Measurements from ENCODE around the gene SLC25A22. TPM values are rescaled to one million over a fixed set of nuclear protein-coding genes. Genes with fewer than 3 reads are reported as not detected.

SLC25A22 gene
- total RNA-seq, 2 donors from 2014 or later = 10.7 to 16.9 TPM

DNA sequence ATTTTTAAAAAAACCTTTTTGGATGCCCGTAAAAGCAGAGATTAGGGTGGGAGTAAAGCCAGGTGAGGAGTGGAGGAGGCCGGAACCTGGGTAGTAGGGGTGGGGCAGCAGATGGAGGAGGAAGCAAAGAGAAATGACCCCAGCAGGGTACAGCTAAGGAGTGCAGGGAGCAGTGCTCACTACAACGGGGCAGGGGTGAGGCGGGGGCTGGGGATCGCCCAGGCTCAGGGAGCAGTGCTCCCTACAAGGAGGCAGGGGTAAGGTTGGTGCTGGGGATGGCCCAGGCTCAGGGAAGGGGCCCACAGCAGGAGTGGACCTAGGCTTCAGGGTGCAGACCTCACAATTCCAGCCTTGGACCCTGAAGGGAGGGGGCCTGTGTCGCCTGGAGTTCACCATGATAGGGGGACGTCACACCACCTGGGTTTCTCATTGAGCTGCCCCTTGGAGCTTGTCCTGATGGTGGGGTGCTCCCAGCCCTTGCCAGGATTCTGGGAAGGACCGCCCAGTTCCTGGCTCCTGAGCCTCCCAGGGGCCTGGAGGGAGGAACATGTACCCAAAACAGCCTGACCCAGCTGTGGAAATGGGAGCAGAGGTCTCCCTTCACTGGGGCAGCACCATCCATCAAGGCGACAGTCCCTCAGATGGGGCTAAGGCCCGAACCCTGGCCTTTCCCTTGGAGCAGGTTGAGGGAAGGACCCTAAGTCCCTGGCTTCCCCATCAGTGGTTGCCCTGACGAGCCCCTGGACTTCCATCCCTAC, 17.8 kb upstream of the SLC25A22 start:
- ATAC-seq (ENCODE audit: insufficient number of reproducible peaks, low FRiP score, low read depth) (no peak), DNase-seq (ENCODE audit: low spot score) (no peak)
- Histone ChIP-seq H3K36me3 (peaks cover 30% of the 10 kb centered on the region), H3K27ac (no peak overlapping the region), H3K27me3 (replicated peaks; ENCODE audit: insufficient read depth) (no peaks in the 10 kb centered on the region), H3K9me3 (no peaks in the 10 kb centered on the region), H3K4me3 (no peak overlapping the region), H3K4me1 (ENCODE audit: control insufficient read depth in 1 of 2, low read depth in 2 of 2) (peaks cover 15 to 24% of the 10 kb centered on the region in 2 donors)
- TF ChIP-seq, protein P1, sequence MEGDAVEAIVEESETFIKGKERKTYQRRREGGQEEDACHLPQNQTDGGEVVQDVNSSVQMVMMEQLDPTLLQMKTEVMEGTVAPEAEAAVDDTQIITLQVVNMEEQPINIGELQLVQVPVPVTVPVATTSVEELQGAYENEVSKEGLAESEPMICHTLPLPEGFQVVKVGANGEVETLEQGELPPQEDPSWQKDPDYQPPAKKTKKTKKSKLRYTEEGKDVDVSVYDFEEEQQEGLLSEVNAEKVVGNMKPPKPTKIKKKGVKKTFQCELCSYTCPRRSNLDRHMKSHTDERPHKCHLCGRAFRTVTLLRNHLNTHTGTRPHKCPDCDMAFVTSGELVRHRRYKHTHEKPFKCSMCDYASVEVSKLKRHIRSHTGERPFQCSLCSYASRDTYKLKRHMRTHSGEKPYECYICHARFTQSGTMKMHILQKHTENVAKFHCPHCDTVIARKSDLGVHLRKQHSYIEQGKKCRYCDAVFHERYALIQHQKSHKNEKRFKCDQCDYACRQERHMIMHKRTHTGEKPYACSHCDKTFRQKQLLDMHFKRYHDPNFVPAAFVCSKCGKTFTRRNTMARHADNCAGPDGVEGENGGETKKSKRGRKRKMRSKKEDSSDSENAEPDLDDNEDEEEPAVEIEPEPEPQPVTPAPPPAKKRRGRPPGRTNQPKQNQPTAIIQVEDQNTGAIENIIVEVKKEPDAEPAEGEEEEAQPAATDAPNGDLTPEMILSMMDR (IDR thresholded peaks at IDR 0.05) = no peak

DNA sequence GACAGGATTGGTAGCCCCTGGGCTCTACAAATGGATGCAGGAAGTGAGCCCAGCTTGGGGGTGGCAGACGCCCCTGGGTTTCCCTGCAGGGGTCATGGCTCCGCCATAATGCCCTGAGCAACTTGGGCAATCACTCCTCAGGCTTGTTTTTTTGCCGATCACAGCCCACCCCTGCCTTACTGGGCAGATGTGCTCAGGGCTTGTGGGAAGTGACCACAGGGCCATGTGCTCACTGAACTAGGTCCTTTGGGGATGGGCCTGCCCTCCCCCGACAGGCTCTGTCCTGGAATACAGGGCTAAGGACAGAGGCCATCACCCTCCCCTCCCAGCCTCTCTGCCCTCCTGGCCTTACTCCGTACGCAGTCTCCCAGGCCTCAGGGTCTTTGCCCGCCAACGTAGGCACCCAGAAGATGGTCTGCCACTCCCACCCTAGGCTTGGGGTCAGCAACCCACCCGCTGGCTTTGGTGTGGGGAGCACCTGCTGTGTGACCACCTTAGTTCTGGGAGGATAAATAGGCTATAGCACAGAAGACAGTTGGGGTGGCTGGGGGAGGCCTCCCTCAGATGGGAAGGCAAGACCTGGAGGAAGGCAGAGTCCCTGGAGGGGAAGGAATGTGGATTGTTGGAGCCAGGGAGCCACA, 15.5 kb upstream of the SLC25A22 start:
- TF ChIP-seq, protein P1 (IDR thresholded peaks at IDR 0.05) = no peak
- H3K36me3 ChIP-seq = peaks cover 30% of the 10 kb centered on the region
- peaks cover 11 to 25% of the 10 kb centered on the region in 2 donors for H3K4me1 ChIP-seq (ENCODE audit: control insufficient read depth in 1 of 2, low read depth in 2 of 2)
- H3K27ac ChIP-seq = no peak overlapping the region
- DNase-seq (ENCODE audit: low spot score) = no peak
- H3K4me3 ChIP-seq = no peak overlapping the region
- no peaks in the 10 kb centered on the region for H3K9me3 ChIP-seq
- no peak for ATAC-seq (ENCODE audit: insufficient number of reproducible peaks, low FRiP score, low read depth)
- H3K27me3 ChIP-seq (replicated peaks; ENCODE audit: insufficient read depth) = no peaks in the 10 kb centered on the region

DNA sequence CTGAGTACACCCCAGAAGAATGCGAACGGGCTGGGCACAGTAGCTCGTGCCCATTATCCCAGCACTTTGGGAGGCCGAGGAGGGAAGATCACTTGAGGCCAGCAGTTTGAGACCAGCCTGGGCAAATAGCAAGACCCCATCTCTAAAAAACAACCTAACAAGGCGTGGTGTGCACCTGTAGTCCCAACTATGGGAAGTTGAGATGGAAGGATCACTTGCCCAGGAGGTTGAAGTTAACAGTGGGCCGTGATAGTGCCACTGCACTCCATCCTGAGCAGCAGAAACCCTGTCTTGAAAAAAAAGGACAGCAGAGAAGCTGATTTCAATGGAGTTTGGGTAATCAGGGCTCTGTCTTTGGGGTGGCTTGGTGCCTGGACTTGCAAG, 15.0 kb upstream of the SLC25A22 start:
- Histone ChIP-seq H3K9me3 (no peaks in the 10 kb centered on the region), H3K27ac (no peak overlapping the region), H3K27me3 (replicated peaks; ENCODE audit: insufficient read depth) (no peaks in the 10 kb centered on the region), H3K36me3 (peaks cover 30% of the 10 kb centered on the region), H3K4me1 (ENCODE audit: control insufficient read depth in 1 of 2, low read depth in 2 of 2) (peaks cover 13 to 27% of the 10 kb centered on the region in 2 donors), H3K4me3 (no peak overlapping the region)
- DNase-seq (ENCODE audit: low spot score) = no peak
- ATAC-seq (ENCODE audit: insufficient number of reproducible peaks, low FRiP score, low read depth) = no peak
- TF ChIP-seq, protein P1 (IDR thresholded peaks at IDR 0.05) = no peak

DNA sequence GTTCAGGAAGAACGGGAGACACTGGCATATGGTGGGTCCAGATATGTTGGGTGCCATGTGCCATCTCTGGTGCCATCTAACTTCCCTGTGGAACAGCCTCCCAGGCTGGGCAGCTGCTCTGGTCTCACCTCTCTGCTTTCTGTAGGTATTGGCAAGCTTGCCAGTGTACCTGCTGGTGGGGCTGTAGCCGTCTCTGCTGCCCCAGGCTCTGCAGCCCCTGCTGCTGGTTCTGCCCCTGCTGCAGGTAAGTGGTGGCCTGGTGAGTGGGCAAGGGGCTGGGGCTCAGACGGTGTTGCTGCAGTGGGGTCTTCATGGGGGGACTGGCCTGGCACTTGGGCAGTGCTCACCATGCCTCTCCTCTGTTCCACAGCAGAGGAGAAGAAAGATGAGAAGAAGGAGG, 14.3 kb upstream of the SLC25A22 start:
- no peaks in the 10 kb centered on the region for H3K27me3 ChIP-seq (replicated peaks; ENCODE audit: insufficient read depth)
- TF ChIP-seq, protein P1 (IDR thresholded peaks at IDR 0.05) = no peak
- H3K36me3 ChIP-seq = peaks cover 30% of the 10 kb centered on the region
- ATAC-seq (ENCODE audit: insufficient number of reproducible peaks, low FRiP score, low read depth) (no peak), DNase-seq (ENCODE audit: low spot score) (no peak)
- H3K4me1 ChIP-seq (ENCODE audit: control insufficient read depth in 1 of 2, low read depth in 2 of 2) = peaks cover 13 to 30% of the 10 kb centered on the region in 2 donors
- no peaks in the 10 kb centered on the region for H3K9me3 ChIP-seq
- no peak overlapping the region for H3K4me3 ChIP-seq
- no peak overlapping the region for H3K27ac ChIP-seq

DNA sequence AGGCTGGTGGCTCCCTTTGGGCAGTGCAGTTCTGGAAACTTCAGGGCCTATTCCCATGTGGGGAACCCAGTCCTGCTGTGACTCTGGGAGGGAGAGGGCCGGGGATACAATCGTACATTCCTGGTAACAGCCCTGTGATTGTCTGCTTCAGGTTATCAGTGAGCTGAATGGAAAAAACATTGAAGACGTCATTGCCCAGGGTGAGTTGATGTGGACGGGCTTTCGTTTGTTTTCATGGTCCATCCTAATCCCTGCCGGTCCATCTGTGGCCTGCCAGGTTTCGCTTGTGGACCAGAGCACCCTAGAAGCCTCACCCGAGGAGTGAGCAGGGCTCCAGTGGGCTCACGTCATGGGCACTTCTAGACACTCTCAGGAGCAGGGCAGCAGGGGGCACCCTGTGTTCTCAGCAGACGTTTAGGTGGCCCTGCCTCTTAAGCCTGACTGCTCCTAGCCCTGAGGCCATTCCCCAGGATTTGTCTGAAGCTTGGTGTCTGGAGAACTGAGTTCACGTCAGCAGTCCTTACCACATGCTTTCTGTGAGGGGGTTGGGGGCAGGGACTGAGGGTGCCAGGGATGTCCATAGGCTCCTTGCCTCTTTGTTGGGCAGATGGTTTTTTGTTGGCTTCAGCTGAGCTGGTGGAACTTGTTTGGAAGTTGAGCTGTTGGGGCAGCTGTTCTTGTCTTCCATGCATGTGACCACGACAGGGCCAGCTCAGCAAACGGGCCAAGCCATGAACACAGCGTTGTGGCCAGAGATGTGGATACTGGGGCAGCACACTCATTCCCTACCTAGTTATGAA, 13.6 kb upstream of the SLC25A22 start:
- H3K4me3 ChIP-seq = no peak overlapping the region
- H3K27ac ChIP-seq = no peak overlapping the region
- ATAC-seq (ENCODE audit: insufficient number of reproducible peaks, low FRiP score, low read depth) = no peak
- no peaks in the 10 kb centered on the region for H3K9me3 ChIP-seq
- no peaks in the 10 kb centered on the region for H3K27me3 ChIP-seq (replicated peaks; ENCODE audit: insufficient read depth)
- TF ChIP-seq, protein P1 (IDR thresholded peaks at IDR 0.05) = no peak
- H3K36me3 ChIP-seq = peaks cover 30% of the 10 kb centered on the region
- peaks cover 13 to 30% of the 10 kb centered on the region in 2 donors for H3K4me1 ChIP-seq (ENCODE audit: control insufficient read depth in 1 of 2, low read depth in 2 of 2)
- no peak for DNase-seq (ENCODE audit: low spot score)

Data from thoracic aorta (tissue), 2 donors.